Neural progenitor cell (in vitro differentiated cells): ENCODE measurements around the gene ADORA1.

Source experiments
- CTCF ChIP-seq: fragments of 200-600 bp; sonication (generic); IDR thresholded peaks from 2 replicates; pipeline ENCODE4 v1.5.1; 2017; ENCODE audit warnings: antibody characterized with exemption, mild to moderate bottlenecking
- EZH2 ChIP-seq: fragments of 200-600 bp; sonication (generic); IDR thresholded peaks from 2 replicates; pipeline ENCODE4 v1.6.1; 2017; ENCODE audit warnings: antibody characterized with exemption, mild to moderate bottlenecking, moderate library complexity
- EZH2phosphoT487 ChIP-seq: fragments of 200-600 bp; sonication (generic); IDR thresholded peaks from 2 replicates; pipeline ENCODE4 v1.6.1; 2017; ENCODE audit warnings: antibody characterized with exemption

- TF ChIP-seq CTCF (peak; percentile 61), EZH2 (no peak), EZH2phosphoT487 (no peak)
Observed at GRCh38 chr1:203084588-203085527, 42.7 kb upstream of the ADORA1 start.
